Measurements from ENCODE around the gene ACIN1. TPM values are rescaled to one million over a fixed set of nuclear protein-coding genes. Genes with fewer than 3 reads are reported as not detected.
A peak's percentile ranks its signal among the peaks of the same experiment; 100 is the strongest.

ACIN1 gene
- total and polyA plus RNA-seq, 9 of the 15 experiments (the other 6 are each of a cell fraction or from before 2014, with no cell fraction given): 5.0 to 196 (median 129) TPM

- TF ChIP-seq MYNN (IDR thresholded peaks at IDR 0.05) (no peak), MYNN (CRISPR knock-in tag; IDR thresholded peaks at IDR 0.05) (no peak), ZFX (CRISPR knock-in tag; IDR thresholded peaks at IDR 0.05) (no peak), ZBTB40 (IDR thresholded peaks at IDR 0.05) (no peak), ZBTB40 (CRISPR knock-in tag; IDR thresholded peaks at IDR 0.05) (no peak), TCF7 (IDR thresholded peaks at IDR 0.05; ENCODE audit: borderline replicate concordance) (no peak), POLR2AphosphoS2 (IDR thresholded peaks at IDR 0.05; ENCODE audit: low read length) (no peak), THAP7 (CRISPR knock-in tag; IDR thresholded peaks at IDR 0.05) (no peak), ZNF431 (CRISPR knock-in tag; IDR thresholded peaks at IDR 0.05) (no peak), CEBPG (CRISPR knock-in tag; IDR thresholded peaks at IDR 0.05) (peak; percentile 21; the same call in 1 of the 2 replicates), CEBPG (tag; conservative IDR thresholded peaks at IDR 0.05 in 1 of 2, IDR thresholded peaks at IDR 0.05 in 1 of 2) (no peak), ZNF274 (IDR thresholded peaks at IDR 0.05; ENCODE audit: borderline replicate concordance, low read depth, low read length) (no peak), MCM5 (IDR thresholded peaks at IDR 0.05; ENCODE audit: low read depth) (no peak), FOXJ2 (tag; IDR thresholded peaks at IDR 0.05) (no peak), ZBTB5 (IDR thresholded peaks at IDR 0.05) (no peak), TRIM28 (IDR thresholded peaks at IDR 0.05) (no peak), OTX1 (CRISPR knock-in tag; IDR thresholded peaks at IDR 0.05) (no peak), ZNF263 (CRISPR knock-in tag; IDR thresholded peaks at IDR 0.05; ENCODE audit: borderline replicate concordance) (no peak), HMG20A (CRISPR knock-in tag; conservative IDR thresholded peaks at IDR 0.05) (no peak)
Observed at GRCh38 chr14:23128969-23129758, 34.2 kb upstream of the ACIN1 start (continued).

Measured in K562 (cell line).